Mammary epithelial cell (primary cell): ENCODE results near the gene ITGAL.

ENCODE experiments used
- EZH2 ChIP-seq: IDR thresholded peaks from 2 replicates; pipeline ENCODE4 v1.6.1; 2012; ENCODE audit warnings: low read length, inconsistent platforms, borderline replicate concordance
- TF ChIP-seq, protein P1 (sequence below), 2 donors: IDR thresholded peaks in 1 of 2; conservative IDR thresholded peaks in 1 of 2; 2 replicates each; pipeline ENCODE4 v1.5.1; 2011 to 2012; ENCODE audit warnings: inconsistent platforms in 2 of 2, low read length in 2 of 2, mild to moderate bottlenecking in 2 of 2, control low read depth in 1 of 2, low read depth in 1 of 2; ENCODE audit not compliant: insufficient read depth in 1 of 2; ENCODE audit errors: extremely low read depth in 1 of 2

DNA sequence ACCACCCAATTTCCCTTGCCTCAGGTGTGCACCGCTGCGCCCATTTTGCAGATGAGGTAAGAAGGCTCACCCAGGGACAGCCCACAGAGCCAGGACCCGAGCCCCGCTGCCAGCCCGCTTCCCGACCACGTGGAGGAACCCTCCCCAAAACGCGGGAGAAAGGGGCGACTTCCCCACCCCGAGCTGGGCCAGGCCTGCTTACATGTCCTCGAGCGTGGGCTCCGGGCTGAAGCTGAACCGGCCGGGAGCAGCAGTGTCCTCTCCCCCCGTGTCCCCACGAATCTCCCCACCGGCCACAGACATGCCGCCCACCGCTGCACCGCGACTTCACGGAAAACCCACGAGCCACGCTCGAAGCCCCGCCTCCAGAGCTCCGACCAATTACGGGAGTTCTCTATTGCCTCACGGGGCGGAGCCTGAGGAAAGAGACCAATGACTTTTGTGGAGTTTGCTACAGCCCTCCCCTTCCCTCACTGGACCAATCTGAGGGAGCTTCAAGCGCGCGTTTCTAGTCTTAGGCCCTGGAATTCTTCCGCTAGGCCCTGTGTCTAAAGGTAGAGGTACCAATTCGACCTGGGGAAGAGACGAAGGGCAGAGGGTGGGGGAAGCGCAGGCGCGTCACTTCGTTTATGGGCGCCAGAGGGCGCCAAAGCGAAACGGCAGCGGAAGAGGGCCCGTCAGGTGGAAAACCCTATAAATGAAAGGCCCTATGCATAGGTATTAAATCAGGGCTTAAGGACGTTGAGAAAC is 42.7 kb upstream of the ITGAL start, which contains the start of gene DCTPP1:
- TF ChIP-seq, protein P1, sequence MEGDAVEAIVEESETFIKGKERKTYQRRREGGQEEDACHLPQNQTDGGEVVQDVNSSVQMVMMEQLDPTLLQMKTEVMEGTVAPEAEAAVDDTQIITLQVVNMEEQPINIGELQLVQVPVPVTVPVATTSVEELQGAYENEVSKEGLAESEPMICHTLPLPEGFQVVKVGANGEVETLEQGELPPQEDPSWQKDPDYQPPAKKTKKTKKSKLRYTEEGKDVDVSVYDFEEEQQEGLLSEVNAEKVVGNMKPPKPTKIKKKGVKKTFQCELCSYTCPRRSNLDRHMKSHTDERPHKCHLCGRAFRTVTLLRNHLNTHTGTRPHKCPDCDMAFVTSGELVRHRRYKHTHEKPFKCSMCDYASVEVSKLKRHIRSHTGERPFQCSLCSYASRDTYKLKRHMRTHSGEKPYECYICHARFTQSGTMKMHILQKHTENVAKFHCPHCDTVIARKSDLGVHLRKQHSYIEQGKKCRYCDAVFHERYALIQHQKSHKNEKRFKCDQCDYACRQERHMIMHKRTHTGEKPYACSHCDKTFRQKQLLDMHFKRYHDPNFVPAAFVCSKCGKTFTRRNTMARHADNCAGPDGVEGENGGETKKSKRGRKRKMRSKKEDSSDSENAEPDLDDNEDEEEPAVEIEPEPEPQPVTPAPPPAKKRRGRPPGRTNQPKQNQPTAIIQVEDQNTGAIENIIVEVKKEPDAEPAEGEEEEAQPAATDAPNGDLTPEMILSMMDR (conservative IDR thresholded peaks at IDR 0.05 in 1 of 2, IDR thresholded peaks at IDR 0.05 in 1 of 2; ENCODE audit: extremely low read depth in 1 of 2, insufficient read depth in 1 of 2, low read depth in 1 of 2, low read length in 2 of 2): peak; percentile 79 to 93
- no peak for TF ChIP-seq EZH2
